Measurements from ENCODE around the gene LRTM2. TPM values are rescaled to one million over a fixed set of nuclear protein-coding genes. Genes with fewer than 3 reads are reported as not detected.

Gene LRTM2
- total RNA-seq, 4 donors from 2014 or later: not detected

- H3K27me3 ChIP-seq: no peaks in the 10 kb centered on the region
- H3K36me3 ChIP-seq: no peaks in the 10 kb centered on the region
- no peak overlapping the region for H3K4me3 ChIP-seq (replicated peaks in 1 of 3)
- H3K9me3 ChIP-seq: no peaks in the 10 kb centered on the region
- intact Hi-C loops (cut with DNase I): no loop called here
- TF ChIP-seq POLR2A (IDR thresholded peaks at IDR 0.05): no peak
- TF ChIP-seq, protein P1, sequence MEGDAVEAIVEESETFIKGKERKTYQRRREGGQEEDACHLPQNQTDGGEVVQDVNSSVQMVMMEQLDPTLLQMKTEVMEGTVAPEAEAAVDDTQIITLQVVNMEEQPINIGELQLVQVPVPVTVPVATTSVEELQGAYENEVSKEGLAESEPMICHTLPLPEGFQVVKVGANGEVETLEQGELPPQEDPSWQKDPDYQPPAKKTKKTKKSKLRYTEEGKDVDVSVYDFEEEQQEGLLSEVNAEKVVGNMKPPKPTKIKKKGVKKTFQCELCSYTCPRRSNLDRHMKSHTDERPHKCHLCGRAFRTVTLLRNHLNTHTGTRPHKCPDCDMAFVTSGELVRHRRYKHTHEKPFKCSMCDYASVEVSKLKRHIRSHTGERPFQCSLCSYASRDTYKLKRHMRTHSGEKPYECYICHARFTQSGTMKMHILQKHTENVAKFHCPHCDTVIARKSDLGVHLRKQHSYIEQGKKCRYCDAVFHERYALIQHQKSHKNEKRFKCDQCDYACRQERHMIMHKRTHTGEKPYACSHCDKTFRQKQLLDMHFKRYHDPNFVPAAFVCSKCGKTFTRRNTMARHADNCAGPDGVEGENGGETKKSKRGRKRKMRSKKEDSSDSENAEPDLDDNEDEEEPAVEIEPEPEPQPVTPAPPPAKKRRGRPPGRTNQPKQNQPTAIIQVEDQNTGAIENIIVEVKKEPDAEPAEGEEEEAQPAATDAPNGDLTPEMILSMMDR (IDR thresholded peaks at IDR 0.05): no peak
- H3K27ac ChIP-seq: no peak overlapping the region
- no peak for DNase-seq
- WGBS, 2 donors: 78 to 93% methylated on average over 13 of the region's 13 CpGs
- no peaks in the 10 kb centered on the region for H3K4me1 ChIP-seq
These were observed 65.4 kb downstream of the LRTM2 start for GRCh38 chr12:1885599-1886245.

Other genes with a start within 250 kb of the LRTM2 start
- gene FBXL14, start 226.0 kb upstream of the LRTM2 start, total RNA-seq: 10 to 100 TPM; 14.5 to 30.9 (median 21.4) TPM
- gene WNT5B, start 191.3 kb upstream of the LRTM2 start, total RNA-seq: 1 to 10 TPM in 1 of 4 donors, under 1 TPM in 3; 0.78 to 4.3 (median 0.95) TPM
- 10 to 100 TPM; 46.0 to 59.3 (median 52.4) TPM for gene ADIPOR2, start 129.5 kb upstream of the LRTM2 start, total RNA-seq
- 1 to 10 TPM; 1.5 to 2.6 (median 2.0) TPM for gene CACNA2D4, start 98.1 kb downstream of the LRTM2 start, total RNA-seq
- gene DCP1B, start 183.9 kb downstream of the LRTM2 start, total RNA-seq: 10 to 100 TPM; 20.1 to 22.9 (median 21.1) TPM
- 1 to 10 TPM; 2.0 to 4.2 (median 2.5) TPM for gene CACNA1C, start 232.4 kb downstream of the LRTM2 start, total RNA-seq